Hepatocyte (in vitro differentiated cells): ENCODE data around the gene EML6. TPM values are rescaled to one million over a fixed set of nuclear protein-coding genes. Genes with fewer than 3 reads are reported as not detected.

Experiments used
- DNase-seq: peaks from one replicate; pipeline ENCODE4 v3.0.0-alpha.2; 2016; ENCODE audit warnings: low spot score
- H2AFZ ChIP-seq: fragments of 200-600 bp; sonication (generic); 2 replicates; pipeline ENCODE4 v1.6.0; 2016; ENCODE audit warnings: antibody characterized with exemption, mild to moderate bottlenecking
- H3K27ac ChIP-seq: fragments of 200-600 bp; sonication (generic); 2 replicates; pipeline ENCODE4 v1.5.1; 2016; ENCODE audit warnings: mild to moderate bottlenecking
- H3K27me3 ChIP-seq: fragments of 200-600 bp; sonication (generic); 2 replicates; pipeline ENCODE4 v1.6.1; 2016
- H3K36me3 ChIP-seq: fragments of 200-600 bp; sonication (generic); replicated peaks from 2 replicates; pipeline ENCODE4 v1.5.1; 2016; ENCODE audit warnings: low read depth; ENCODE audit not compliant: insufficient read depth
- H3K4me1 ChIP-seq: fragments of 200-600 bp; sonication (generic); 2 replicates; pipeline ENCODE4 v1.5.1; 2016; ENCODE audit warnings: mild to moderate bottlenecking, moderate library complexity; ENCODE audit not compliant: insufficient read depth
- H3K4me2 ChIP-seq: fragments of 200-600 bp; sonication (generic); 2 replicates; pipeline ENCODE4 v1.6.0; 2016
- H3K4me3 ChIP-seq: fragments of 200-600 bp; sonication (generic); 2 replicates; pipeline ENCODE4 v1.5.1; 2016; ENCODE audit warnings: mild to moderate bottlenecking
- H3K79me2 ChIP-seq: fragments of 200-600 bp; sonication (generic); 2 replicates; pipeline ENCODE4 v1.6.0; 2017; ENCODE audit warnings: mild to moderate bottlenecking
- H3K9me2 ChIP-seq: fragments of 200-600 bp; sonication (generic); replicated peaks from 2 replicates; pipeline ENCODE4 v1.6.0; 2017; ENCODE audit warnings: mild to moderate bottlenecking; ENCODE audit not compliant: insufficient read depth
- H3K9me3 ChIP-seq: fragments of 200-600 bp; sonication (generic); 2 replicates; pipeline ENCODE4 v1.5.1; 2016; ENCODE audit warnings: low read depth, mild to moderate bottlenecking
- H4K20me1 ChIP-seq: fragments of 200-600 bp; sonication (generic); 2 replicates; pipeline ENCODE4 v1.6.0; 2016; ENCODE audit warnings: mild to moderate bottlenecking; ENCODE audit not compliant: insufficient read depth, poor library complexity, severe bottlenecking
- CTCF ChIP-seq: fragments of 200-600 bp; sonication (generic); IDR thresholded peaks from 2 replicates; pipeline ENCODE4 v1.5.1; 2016; ENCODE audit warnings: antibody characterized with exemption, mild to moderate bottlenecking; ENCODE audit not compliant: poor library complexity
- EZH2 ChIP-seq: fragments of 200-600 bp; sonication (generic); IDR thresholded peaks from 2 replicates; pipeline ENCODE4 v1.6.1; 2016; ENCODE audit warnings: antibody characterized with exemption, mild to moderate bottlenecking, borderline replicate concordance
- EZH2phosphoT487 ChIP-seq: fragments of 200-600 bp; sonication (generic); IDR thresholded peaks from one replicate; pipeline ENCODE4 v1.6.1; 2018; ENCODE audit warnings: antibody characterized with exemption, mild to moderate bottlenecking, low read depth, moderate library complexity; ENCODE audit not compliant: unreplicated experiment, severe bottlenecking
- WGBS: methylation state at CpG from one replicate; pipeline ENCODE4 v1.1.6; 2016; ENCODE audit warnings: low lambda C conversion rate; ENCODE audit errors: missing lambda C conversion rate; 5-methylcytosine and 5-hydroxymethylcytosine counted together
- polyA plus RNA-seq: library from polyadenylated mRNA; unstranded; fragments of >200 nt; fragmentation: Nextera tagmentation; extraction: Ambion mirVana; gene quantifications from 2 replicates; pipeline ENCODE4 v1.2.1, GENCODE V29; 2016
- total RNA-seq: library from RNA; depleted of rRNA; stranded (reverse); fragments of >200 nt; gene quantifications from 2 replicates; pipeline ENCODE4 v1.2.3, GENCODE V29; 2014

EML6 gene
- total and polyA plus RNA-seq, 2 experiments from 2014 or later: 1.9 to 4.0 TPM

- WGBS: 83% methylated on average over 9 of the region's 9 CpGs
- Histone ChIP-seq H3K27ac (no peak overlapping the region), H3K27me3 (no peaks in the 10 kb centered on the region), H2AFZ (no peak overlapping the region), H3K9me2 (no peaks in the 10 kb centered on the region), H3K79me2 (no peaks in the 10 kb centered on the region), H3K36me3 (no peaks in the 10 kb centered on the region), H3K4me3 (no peak overlapping the region), H3K4me2 (no peak overlapping the region), H3K4me1 (no peaks in the 10 kb centered on the region), H3K9me3 (no peaks in the 10 kb centered on the region), H4K20me1 (no peaks in the 10 kb centered on the region)
- TF ChIP-seq EZH2: no peak
- DNase-seq: no peak
Measured at GRCh38 chr2:54946220-54946805, 222.9 kb downstream of the EML6 start.

- TF ChIP-seq EZH2 (no peak), EZH2phosphoT487 (no peak), CTCF (no peak)
- no peak for DNase-seq
- H3K27ac ChIP-seq: no peak overlapping the region
- no peak overlapping the region for H2AFZ ChIP-seq
- H3K4me3 ChIP-seq: no peak overlapping the region
- no peaks in the 10 kb centered on the region for H4K20me1 ChIP-seq
- H3K9me2 ChIP-seq: no peaks in the 10 kb centered on the region
- no peaks in the 10 kb centered on the region for H3K9me3 ChIP-seq
- no peaks in the 10 kb centered on the region for H3K4me1 ChIP-seq
- 82% methylated on average over 11 of the region's 11 CpGs for WGBS
- H3K79me2 ChIP-seq: no peaks in the 10 kb centered on the region
- no peak overlapping the region for H3K4me2 ChIP-seq
- H3K36me3 ChIP-seq: no peaks in the 10 kb centered on the region
- H3K27me3 ChIP-seq: no peaks in the 10 kb centered on the region
Measured at GRCh38 chr2:54947136-54947535, 223.7 kb downstream of the EML6 start.

GRCh38 chr2:54947646-54948045, 224.2 kb downstream of the EML6 start:
- no peaks in the 10 kb centered on the region for H3K27me3 ChIP-seq
- H2AFZ ChIP-seq: no peak overlapping the region
- H3K4me1 ChIP-seq: no peaks in the 10 kb centered on the region
- H4K20me1 ChIP-seq: no peaks in the 10 kb centered on the region
- no peaks in the 10 kb centered on the region for H3K9me3 ChIP-seq
- TF ChIP-seq EZH2phosphoT487 (no peak), EZH2 (no peak), CTCF (no peak)
- H3K4me2 ChIP-seq: no peak overlapping the region
- WGBS: 89% methylated on average over 9 of the region's 9 CpGs
- DNase-seq: no peak
- no peaks in the 10 kb centered on the region for H3K79me2 ChIP-seq
- H3K4me3 ChIP-seq: no peak overlapping the region
- no peaks in the 10 kb centered on the region for H3K9me2 ChIP-seq
- H3K36me3 ChIP-seq: no peaks in the 10 kb centered on the region
- H3K27ac ChIP-seq: no peak overlapping the region

GRCh38 chr2:54948120-54948519, 224.7 kb downstream of the EML6 start:
- H3K4me1 ChIP-seq: no peaks in the 10 kb centered on the region
- TF ChIP-seq CTCF (no peak), EZH2phosphoT487 (no peak), EZH2 (no peak)
- no peak overlapping the region for H3K4me2 ChIP-seq
- H4K20me1 ChIP-seq: no peaks in the 10 kb centered on the region
- H2AFZ ChIP-seq: no peak overlapping the region
- H3K9me2 ChIP-seq: no peaks in the 10 kb centered on the region
- no peaks in the 10 kb centered on the region for H3K36me3 ChIP-seq
- no peak overlapping the region for H3K27ac ChIP-seq
- no peaks in the 10 kb centered on the region for H3K9me3 ChIP-seq
- WGBS: 84% methylated on average over 12 of the region's 12 CpGs
- H3K79me2 ChIP-seq: no peaks in the 10 kb centered on the region
- no peaks in the 10 kb centered on the region for H3K27me3 ChIP-seq
- no peak overlapping the region for H3K4me3 ChIP-seq
- no peak for DNase-seq
